Measurements from ENCODE around the gene G3BP1. TPM values are rescaled to one million over a fixed set of nuclear protein-coding genes. Genes with fewer than 3 reads are reported as not detected.

The G3BP1 gene
- total RNA-seq, 4 donors from 2014 or later, result 111 to 116 (median 113) TPM

DNA sequence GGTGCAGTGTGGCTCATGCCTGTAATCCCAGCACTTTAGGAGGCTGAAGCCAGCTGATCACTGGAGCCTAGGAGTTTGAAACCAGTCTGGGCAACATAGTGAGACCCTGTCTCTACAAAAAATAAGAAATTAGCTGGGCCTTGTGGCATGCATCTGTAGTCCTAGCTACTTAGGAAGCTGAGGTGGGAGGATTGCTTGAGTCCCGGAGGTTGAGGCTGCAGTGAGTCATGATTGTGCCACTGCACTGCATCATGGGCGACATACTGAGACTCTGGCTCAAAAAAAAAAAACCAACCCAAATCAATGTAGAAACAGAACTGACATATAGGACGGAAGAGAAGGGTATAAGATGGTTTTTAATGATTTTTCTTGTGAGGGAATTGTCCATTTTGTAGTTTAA lies 27.7 kb downstream of the G3BP1 start:
- no peaks in the 10 kb centered on the region for H3K4me1 ChIP-seq
- no peak for DNase-seq (ENCODE audit: low spot score in 2 of 2)
- peaks cover 94% of the 10 kb centered on the region for H3K36me3 ChIP-seq
- H3K27ac ChIP-seq, result no peak overlapping the region
- 76% methylated on average over 3 of the region's 3 CpGs for WGBS
- no peak overlapping the region for H3K4me3 ChIP-seq
- TF ChIP-seq, protein P1, sequence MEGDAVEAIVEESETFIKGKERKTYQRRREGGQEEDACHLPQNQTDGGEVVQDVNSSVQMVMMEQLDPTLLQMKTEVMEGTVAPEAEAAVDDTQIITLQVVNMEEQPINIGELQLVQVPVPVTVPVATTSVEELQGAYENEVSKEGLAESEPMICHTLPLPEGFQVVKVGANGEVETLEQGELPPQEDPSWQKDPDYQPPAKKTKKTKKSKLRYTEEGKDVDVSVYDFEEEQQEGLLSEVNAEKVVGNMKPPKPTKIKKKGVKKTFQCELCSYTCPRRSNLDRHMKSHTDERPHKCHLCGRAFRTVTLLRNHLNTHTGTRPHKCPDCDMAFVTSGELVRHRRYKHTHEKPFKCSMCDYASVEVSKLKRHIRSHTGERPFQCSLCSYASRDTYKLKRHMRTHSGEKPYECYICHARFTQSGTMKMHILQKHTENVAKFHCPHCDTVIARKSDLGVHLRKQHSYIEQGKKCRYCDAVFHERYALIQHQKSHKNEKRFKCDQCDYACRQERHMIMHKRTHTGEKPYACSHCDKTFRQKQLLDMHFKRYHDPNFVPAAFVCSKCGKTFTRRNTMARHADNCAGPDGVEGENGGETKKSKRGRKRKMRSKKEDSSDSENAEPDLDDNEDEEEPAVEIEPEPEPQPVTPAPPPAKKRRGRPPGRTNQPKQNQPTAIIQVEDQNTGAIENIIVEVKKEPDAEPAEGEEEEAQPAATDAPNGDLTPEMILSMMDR (IDR thresholded peaks at IDR 0.05), result no peak
- no peak for TF ChIP-seq POLR2AphosphoS5 (IDR thresholded peaks at IDR 0.05)
- no peak for TF ChIP-seq POLR2A (IDR thresholded peaks at IDR 0.05)
- TF ChIP-seq EP300 (IDR thresholded peaks at IDR 0.05), result no peak
- no peaks in the 10 kb centered on the region for H3K9me3 ChIP-seq
- no peaks in the 10 kb centered on the region for H3K27me3 ChIP-seq

DNA sequence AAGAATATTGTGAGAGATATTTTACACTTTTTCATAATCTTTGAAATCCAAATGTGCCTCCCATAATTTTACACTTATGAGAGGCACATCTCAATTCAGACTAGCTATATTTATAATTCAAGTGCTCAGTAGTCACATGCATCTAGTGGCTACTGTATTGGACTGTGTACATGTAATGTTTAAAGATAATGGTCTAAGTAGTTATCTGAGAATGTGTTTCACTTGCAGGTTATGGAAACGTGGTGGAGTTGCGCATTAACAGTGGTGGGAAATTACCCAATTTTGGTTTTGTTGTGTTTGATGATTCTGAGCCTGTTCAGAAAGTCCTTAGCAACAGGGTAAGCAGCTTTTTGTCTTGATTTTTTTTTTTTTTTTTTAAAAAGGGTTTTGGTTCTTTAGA lies 28.8 kb downstream of the G3BP1 start:
- Histone ChIP-seq H3K27ac (no peak overlapping the region), H3K9me3 (no peaks in the 10 kb centered on the region), H3K4me1 (peaks cover 5% of the 10 kb centered on the region), H3K27me3 (no peaks in the 10 kb centered on the region), H3K4me3 (no peak overlapping the region), H3K36me3 (peaks cover 91% of the 10 kb centered on the region)
- 80% methylated on average over 2 of the region's 2 CpGs for WGBS
- DNase-seq (ENCODE audit: low spot score in 2 of 2), result no peak
- TF ChIP-seq EP300 (IDR thresholded peaks at IDR 0.05) (no peak), POLR2A (IDR thresholded peaks at IDR 0.05) (no peak), POLR2AphosphoS5 (IDR thresholded peaks at IDR 0.05) (no peak)
- TF ChIP-seq, protein P1 (IDR thresholded peaks at IDR 0.05), result no peak

DNA sequence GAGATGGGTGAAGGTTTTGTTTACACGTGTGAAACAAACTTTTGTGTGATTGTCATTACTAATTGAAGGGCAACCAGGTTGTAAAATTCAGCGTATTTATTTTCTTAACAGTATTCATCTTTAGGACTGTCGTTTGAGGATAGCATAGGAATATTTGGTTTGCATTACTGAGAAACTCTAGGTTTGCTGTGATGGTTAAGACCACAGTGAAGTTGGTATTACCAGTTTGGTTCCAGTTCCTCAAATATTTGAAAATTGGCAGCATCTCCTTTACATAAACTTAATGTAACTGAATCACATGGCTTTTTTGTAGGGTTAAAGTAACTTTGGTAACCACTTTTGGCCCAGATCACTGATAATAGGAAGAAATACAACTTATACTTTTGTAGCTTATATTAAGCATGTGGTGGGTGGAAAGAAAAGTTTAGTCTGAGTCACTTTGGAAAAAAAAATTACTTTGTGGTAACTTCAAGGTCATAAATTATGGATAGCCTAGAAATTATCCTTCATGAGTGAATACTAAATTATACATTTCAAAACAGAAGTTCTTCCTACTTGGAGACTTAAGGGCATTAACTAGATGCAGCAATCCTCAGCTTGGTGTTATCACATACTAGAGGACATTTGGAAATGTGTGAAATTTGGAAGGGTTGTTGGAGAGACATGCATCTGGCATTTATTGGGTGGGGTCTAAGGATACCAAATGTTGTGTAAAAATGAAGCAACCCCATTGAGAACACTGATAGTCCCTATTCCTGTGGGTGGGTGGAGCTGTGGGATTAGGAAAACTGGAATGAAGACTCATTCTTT lies 33.9 kb downstream of the G3BP1 start:
- Histone ChIP-seq H3K9me3 (no peaks in the 10 kb centered on the region), H3K4me1 (peaks cover 18% of the 10 kb centered on the region), H3K4me3 (no peak overlapping the region), H3K27ac (peak overlapping the region; percentile 45), H3K27me3 (no peaks in the 10 kb centered on the region), H3K36me3 (peaks cover 61% of the 10 kb centered on the region)
- WGBS, result 91% methylated on average over 3 of the region's 3 CpGs
- DNase-seq (ENCODE audit: low spot score in 2 of 2), result no peak
- TF ChIP-seq EP300 (IDR thresholded peaks at IDR 0.05), result no peak
- peak in 1 of 3 donors; percentile 88 for TF ChIP-seq POLR2AphosphoS5 (IDR thresholded peaks at IDR 0.05)

DNA sequence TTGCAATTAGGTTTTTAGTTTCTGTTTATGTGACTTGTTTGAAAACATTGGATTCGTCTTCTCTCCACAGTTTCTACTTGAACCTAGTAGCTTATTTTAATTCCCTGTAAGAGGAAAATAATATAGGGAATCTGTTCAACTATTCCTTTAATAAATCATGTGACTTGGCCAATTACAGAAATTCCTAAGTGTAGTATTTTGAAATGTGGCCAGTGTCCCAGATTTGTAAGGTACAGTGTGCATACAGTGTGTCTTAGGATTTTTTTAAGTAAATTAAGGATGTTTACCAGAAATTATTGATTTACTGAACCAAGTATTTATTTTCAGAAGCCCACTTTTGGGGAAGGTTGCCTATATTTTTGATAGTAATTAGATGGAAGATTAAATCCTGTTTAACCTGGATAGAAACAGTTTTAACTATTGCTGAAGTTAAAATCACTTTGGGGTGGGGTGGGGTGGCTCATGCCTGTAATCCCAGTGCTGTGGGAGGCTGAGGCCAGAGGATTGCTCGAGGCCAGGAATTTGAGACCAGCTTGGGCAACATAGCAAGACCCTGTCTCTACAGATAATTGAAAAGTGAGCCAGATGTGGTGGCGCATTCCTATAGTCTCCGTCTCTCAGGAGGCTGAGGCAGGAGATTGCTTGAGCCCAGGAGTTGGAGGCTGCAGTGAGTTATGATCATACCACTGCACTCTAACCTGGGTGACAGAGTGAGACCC lies 36.9 kb downstream of the G3BP1 start:
- Histone ChIP-seq H3K36me3 (peaks cover 46% of the 10 kb centered on the region), H3K4me3 (no peak overlapping the region), H3K27me3 (no peaks in the 10 kb centered on the region), H3K27ac (no peak overlapping the region), H3K9me3 (no peaks in the 10 kb centered on the region), H3K4me1 (peaks cover 18% of the 10 kb centered on the region)
- no peak for DNase-seq (ENCODE audit: low spot score in 2 of 2)
- WGBS, result 79% methylated on average over 4 of the region's 4 CpGs
- TF ChIP-seq POLR2AphosphoS5 (IDR thresholded peaks at IDR 0.05), result no peak

DNA sequence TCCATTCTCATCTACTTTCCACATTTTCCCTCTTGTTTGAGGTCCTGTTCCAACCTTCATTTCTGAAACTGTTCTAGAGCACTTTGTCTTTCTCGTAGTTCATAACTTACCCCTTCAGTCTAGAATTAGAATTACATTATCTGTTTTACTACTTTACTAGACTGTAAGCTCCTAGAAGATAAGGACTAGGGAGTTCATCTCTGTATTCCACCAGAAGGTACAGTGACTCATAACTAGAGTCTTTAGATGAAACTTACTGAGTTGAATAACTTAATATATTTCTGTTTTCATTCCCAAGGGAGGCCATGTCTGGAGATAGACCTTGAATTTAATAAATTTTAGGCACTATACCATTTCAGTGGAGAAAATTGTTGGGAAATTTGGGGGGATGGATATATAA lies 38.7 kb downstream of the G3BP1 start:
- no peak overlapping the region for H3K27ac ChIP-seq
- 39% methylated on average over 1 of the region's 1 CpG for WGBS
- H3K36me3 ChIP-seq, result peaks cover 32% of the 10 kb centered on the region

More for the DNA sequence above, 38.7 kb downstream of the G3BP1 start:
- TF ChIP-seq, protein P1 (IDR thresholded peaks at IDR 0.05), result no peak
- TF ChIP-seq POLR2A (IDR thresholded peaks at IDR 0.05) (no peak), POLR2AphosphoS5 (IDR thresholded peaks at IDR 0.05) (no peak), EP300 (IDR thresholded peaks at IDR 0.05) (no peak)
- H3K9me3 ChIP-seq, result no peaks in the 10 kb centered on the region
- H3K4me1 ChIP-seq, result peaks cover 14% of the 10 kb centered on the region
- DNase-seq (ENCODE audit: low spot score in 2 of 2), result no peak
- no peak overlapping the region for H3K4me3 ChIP-seq
- H3K27me3 ChIP-seq, result no peaks in the 10 kb centered on the region
